ENCODE data around the gene PCDHGA2.

DNA sequence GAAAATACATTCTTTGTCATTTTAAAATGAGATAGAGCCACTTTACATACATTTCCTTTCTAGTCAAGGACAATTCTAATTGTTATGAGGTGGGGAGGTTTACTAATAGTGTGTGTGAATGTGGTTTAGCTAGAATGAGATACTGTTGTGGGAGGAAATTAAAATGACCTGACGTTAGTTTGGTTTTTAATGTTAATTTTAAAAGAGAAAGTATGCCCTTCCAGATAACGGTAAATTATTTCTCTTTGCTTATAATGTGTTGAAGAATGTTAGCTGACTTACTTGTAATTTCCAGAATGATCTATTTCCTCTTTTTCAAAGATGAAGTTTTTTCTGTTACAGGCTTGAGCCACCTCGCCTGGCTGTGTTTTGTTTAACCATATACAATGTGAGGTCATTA is 16.3 kb upstream of the PCDHGA2 start:
- TF ChIP-seq, protein P1, sequence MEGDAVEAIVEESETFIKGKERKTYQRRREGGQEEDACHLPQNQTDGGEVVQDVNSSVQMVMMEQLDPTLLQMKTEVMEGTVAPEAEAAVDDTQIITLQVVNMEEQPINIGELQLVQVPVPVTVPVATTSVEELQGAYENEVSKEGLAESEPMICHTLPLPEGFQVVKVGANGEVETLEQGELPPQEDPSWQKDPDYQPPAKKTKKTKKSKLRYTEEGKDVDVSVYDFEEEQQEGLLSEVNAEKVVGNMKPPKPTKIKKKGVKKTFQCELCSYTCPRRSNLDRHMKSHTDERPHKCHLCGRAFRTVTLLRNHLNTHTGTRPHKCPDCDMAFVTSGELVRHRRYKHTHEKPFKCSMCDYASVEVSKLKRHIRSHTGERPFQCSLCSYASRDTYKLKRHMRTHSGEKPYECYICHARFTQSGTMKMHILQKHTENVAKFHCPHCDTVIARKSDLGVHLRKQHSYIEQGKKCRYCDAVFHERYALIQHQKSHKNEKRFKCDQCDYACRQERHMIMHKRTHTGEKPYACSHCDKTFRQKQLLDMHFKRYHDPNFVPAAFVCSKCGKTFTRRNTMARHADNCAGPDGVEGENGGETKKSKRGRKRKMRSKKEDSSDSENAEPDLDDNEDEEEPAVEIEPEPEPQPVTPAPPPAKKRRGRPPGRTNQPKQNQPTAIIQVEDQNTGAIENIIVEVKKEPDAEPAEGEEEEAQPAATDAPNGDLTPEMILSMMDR (IDR thresholded peaks at IDR 0.05): no peak
- TF ChIP-seq POLR2A (IDR thresholded peaks at IDR 0.05): no peak

Data from lower leg skin (tissue), 3 donors.